Erythroblast (primary cell): ENCODE data around the gene XIRP2.

Experiments
- DNase-seq, 2 experiments: peaks; one replicate each; lab custom pipeline; 2025; lab: John Stamatoyannopoulos, UW
- GATA1 ChIP-seq: IDR thresholded peaks from 2 replicates; pipeline ENCODE4 v1.6.1; 2011; ENCODE audit warnings: low read depth, mild to moderate bottlenecking, control low read depth, low read length, moderate library complexity
- POLR2A ChIP-seq: IDR thresholded peaks from 2 replicates; pipeline ENCODE4 v1.6.1; 2011; ENCODE audit warnings: mild to moderate bottlenecking, low read length

Gene XIRP2

GRCh38 chr2:166888180-166888579, at the start of gene XIRP2:
Gene XIRP2, plus strand, starts transcription at chr2:166888480. Its CDS starts 15,003 bp downstream, at chr2:166903483.
- no peak for TF ChIP-seq GATA1
- no peak for TF ChIP-seq POLR2A
- DNase-seq, result no peak

GRCh38 chr2:166841152-166841551, 47.1 kb upstream of the XIRP2 start:
- TF ChIP-seq GATA1, result no peak
- TF ChIP-seq POLR2A, result no peak
- no peak for DNase-seq

- TF ChIP-seq POLR2A (no peak), GATA1 (no peak)
- no peak for DNase-seq
Measured at GRCh38 chr2:166841679-166842078, 46.6 kb upstream of the XIRP2 start.

- DNase-seq, result no peak
- TF ChIP-seq GATA1, result no peak
- no peak for TF ChIP-seq POLR2A
Measured at GRCh38 chr2:166844111-166844510, 44.2 kb upstream of the XIRP2 start.

- TF ChIP-seq GATA1, result no peak
- no peak for TF ChIP-seq POLR2A
- DNase-seq, result no peak
Measured at GRCh38 chr2:166862468-166863132, 25.7 kb upstream of the XIRP2 start.

GRCh38 chr2:166867874-166868514, 20.3 kb upstream of the XIRP2 start:
- no peak for DNase-seq
- TF ChIP-seq POLR2A (no peak), GATA1 (no peak)

GRCh38 chr2:166870346-166870745, 17.9 kb upstream of the XIRP2 start:
- TF ChIP-seq GATA1 (no peak), POLR2A (no peak)
- DNase-seq, result no peak

- no peak for DNase-seq
- TF ChIP-seq POLR2A (no peak), GATA1 (no peak)
Measured at GRCh38 chr2:166881177-166881576, 7.1 kb upstream of the XIRP2 start.

- no peak for DNase-seq
- no peak for TF ChIP-seq POLR2A
- no peak for TF ChIP-seq GATA1
Measured at GRCh38 chr2:166882851-166883250, 5.4 kb upstream of the XIRP2 start.

GRCh38 chr2:166891727-166892126, 3.4 kb downstream of the XIRP2 start:
- DNase-seq, result no peak
- TF ChIP-seq POLR2A, result no peak
- TF ChIP-seq GATA1, result no peak

- TF ChIP-seq GATA1 (no peak), POLR2A (no peak)
Measured at GRCh38 chr2:166892397-166892796, 4.1 kb downstream of the XIRP2 start.

GRCh38 chr2:166895243-166895642, 7.0 kb downstream of the XIRP2 start:
- DNase-seq, result no peak

More at GRCh38 chr2:166892397-166892796, 4.1 kb downstream of the XIRP2 start:
- no peak for DNase-seq

GRCh38 chr2:166897666-166898065, 9.4 kb downstream of the XIRP2 start:
- TF ChIP-seq GATA1 (no peak), POLR2A (no peak)
- no peak for DNase-seq

More at GRCh38 chr2:166895243-166895642, 7.0 kb downstream of the XIRP2 start:
- TF ChIP-seq GATA1, result no peak

GRCh38 chr2:166899676-166900075, 11.4 kb downstream of the XIRP2 start:
- DNase-seq, result no peak
- TF ChIP-seq POLR2A (no peak), GATA1 (no peak)
